Left forelimb (tissue), 1 donor: ENCODE data around the gene P2RY8.
A peak's percentile ranks its signal among the peaks of the same experiment; 100 is the strongest.

Experiments
- DNase-seq: peaks from one replicate; pipeline ENCODE4 v3.0.0-alpha.2; 2018; ENCODE audit warnings: low spot score

P2RY8 gene

DNA sequence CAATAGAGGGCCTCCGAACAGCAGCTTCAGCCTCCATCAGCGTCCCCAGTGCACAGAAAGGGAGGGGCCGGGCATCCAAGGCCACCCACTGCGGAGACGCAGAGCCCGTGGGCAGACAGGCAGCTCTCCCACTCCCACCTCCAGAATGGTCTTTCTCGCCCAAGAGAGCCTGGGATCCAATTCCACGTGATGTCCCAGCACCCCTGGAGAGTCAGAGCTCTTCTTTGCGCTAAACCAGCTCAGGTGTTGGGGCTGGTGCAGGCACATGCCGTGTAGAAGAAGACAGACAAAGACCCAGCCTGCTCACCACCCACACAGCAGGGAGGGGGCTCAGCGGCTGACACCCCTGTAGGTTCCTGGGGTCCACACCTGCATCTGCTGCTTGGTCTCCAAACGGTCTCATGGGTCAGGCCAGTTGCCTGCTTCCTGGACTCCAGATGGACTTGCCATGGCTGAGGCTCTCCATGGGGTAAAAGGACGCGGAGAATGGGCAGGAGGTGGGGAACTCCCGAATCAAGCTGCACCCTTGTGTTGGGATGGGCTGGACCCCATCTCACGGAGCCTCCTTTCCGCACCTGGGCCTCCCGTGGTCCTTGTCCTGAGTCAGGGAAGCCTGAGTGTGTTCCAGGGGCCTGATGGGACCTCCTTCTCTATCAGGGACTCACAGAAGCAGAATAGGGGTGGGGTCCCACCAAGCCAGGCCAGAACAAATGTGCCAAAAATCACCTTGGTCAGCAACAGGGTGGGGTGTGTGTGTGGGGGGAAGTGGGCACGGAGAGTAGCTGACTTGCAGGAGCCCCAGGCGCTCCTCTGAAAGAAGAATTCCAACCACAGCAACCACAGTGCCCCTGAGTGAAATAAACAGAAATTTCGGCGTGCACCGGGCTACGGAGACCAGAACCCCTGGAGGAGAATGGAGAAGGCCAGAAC is 72.7 kb downstream of the P2RY8 start:
- DNase-seq, result no peak

DNA sequence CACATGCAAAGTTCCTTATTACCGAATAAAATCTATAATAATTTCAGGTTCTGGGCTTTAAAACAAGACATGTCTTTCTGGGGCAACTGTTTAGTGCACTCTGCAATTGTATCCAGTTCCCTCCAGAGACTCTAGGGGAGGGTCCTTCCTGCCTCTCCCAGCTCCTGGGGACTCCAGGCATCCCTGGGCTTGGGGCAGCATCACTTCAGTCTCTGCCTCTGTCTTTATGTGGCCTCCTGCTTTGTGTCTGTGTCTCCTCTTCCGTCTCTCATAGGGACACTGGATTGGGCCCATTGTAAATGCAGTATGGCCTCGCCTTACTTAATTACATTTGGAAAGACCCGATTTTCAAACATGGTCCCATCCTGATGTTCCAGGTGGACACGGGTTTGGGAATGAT is 73.4 kb downstream of the P2RY8 start:
- DNase-seq, result no peak

DNA sequence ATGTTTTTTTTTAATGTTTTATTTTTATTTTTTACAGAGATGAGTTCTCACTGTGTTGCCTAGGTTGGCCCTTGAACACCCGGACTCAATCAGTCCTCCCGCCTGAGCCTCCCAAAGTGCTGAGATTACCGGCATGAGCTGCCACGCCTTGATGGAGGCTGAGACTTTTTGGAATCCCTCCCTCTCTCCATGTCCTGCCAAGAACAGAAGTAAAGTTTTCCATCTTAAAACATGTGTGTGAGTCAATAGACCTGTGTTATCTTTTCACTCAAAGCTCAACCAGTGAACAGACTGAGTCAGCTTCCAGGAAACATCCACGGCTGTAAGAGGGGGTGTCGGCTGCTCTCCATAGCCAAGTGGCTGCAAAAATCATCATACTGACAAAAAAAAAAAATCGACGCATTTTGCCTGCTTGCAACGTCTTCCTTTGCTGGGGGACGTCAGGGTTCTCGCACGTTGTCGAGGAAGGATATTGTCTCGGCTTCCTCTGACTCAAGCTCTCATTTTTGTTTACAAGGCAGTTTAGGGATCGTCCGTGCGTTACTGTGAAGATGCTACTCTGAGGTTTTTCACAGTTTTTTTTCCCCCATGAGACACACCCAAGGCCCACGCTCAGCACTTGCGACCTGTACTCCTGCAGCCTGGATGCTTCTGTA is 74.3 kb downstream of the P2RY8 start:
- no peak for DNase-seq

DNA sequence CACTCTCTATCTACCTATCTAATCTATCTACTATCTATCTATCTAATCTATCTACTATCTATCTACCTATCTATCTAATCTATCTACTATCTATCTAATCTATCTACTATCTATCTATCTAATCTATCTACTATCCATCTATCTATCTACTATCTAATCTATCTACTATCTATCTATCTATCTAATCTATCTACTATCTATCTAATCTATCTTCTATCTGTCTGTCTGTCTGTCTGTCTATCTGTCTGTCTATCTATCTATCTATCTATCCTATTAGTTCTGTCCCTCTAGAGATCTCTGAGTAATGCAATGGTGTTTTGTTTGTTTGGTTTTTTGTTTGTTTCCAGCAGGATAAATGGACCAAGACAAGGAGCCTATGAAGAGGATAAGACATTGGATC is 74.9 kb downstream of the P2RY8 start:
- DNase-seq, result no peak

DNA sequence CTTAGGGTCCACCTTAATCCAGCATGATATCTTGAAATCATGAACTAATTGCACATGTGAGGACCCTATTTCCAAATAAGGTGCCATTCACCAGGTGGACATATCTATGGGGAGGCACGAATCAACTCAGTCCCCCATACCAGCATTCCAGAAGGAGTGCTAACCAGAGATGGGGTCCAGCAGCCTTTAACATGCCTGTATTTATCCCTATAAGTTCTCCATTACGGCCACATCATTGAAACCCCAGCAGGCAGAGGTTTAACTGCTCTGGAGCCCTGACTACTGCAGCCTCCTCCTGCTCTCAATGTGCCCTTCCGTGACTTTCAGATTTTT is 81.1 kb downstream of the P2RY8 start:
- DNase-seq, result no peak

DNA sequence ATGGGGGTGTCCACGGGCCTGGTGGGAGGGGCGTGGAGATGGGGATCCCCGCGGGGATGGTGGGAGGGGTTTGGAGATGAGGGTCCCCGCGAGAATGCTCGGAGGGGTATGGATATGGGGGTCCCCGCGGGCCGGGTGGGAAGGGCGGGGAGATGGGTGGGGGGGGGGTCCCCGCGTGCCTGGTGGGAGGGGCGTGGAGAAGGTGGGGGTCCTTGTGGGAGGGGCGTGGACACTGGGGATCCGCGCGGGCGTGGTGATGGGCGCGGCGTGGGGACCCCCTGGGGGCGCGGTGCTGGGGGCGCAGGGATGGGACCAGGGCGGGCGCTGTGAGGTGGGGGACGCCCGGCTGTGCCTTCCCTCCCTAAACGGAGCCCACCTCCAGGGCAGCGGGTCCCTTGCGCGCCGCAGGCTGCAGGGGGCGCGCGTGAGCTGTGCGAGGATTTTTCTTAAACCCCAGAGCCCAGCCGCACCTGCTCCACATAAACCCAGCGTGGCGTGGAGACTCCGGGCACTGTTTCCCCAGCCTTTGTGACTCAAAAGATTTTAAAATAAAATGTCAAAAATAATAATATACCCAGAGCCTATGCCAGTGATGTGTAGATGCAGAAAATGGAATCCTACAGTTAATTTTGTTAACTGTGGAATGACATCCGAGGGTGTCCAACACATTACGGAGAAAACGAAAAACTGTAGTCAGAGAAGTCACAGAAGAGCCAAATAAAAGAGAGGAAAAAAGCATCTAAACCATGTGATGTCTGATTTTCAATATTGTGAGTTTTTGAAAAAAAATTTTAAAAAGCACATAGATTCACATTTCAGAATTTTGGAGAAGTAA is 82.8 kb downstream of the P2RY8 start:
- DNase-seq, result peak; percentile 89

DNA sequence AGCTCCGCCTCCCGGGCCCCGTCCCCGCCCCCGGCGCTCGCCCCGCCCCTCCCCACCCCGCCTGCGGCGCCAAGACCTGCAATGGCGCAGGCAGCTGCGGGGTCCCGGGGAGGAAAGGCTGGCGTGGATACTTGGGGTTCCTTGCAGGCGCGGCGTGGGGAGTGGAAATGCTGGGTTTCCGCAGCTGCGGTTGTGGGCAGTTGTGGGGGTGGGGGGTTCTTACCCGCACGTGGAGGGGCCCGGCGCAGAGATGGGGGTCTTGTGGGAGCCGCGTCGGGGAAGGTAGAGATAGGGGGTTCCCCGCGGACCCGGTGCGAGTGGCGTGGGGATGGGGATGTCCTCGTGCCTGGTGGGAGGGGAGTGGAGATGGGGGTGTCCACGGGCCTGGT is 83.6 kb downstream of the P2RY8 start:
- no peak for DNase-seq

DNA sequence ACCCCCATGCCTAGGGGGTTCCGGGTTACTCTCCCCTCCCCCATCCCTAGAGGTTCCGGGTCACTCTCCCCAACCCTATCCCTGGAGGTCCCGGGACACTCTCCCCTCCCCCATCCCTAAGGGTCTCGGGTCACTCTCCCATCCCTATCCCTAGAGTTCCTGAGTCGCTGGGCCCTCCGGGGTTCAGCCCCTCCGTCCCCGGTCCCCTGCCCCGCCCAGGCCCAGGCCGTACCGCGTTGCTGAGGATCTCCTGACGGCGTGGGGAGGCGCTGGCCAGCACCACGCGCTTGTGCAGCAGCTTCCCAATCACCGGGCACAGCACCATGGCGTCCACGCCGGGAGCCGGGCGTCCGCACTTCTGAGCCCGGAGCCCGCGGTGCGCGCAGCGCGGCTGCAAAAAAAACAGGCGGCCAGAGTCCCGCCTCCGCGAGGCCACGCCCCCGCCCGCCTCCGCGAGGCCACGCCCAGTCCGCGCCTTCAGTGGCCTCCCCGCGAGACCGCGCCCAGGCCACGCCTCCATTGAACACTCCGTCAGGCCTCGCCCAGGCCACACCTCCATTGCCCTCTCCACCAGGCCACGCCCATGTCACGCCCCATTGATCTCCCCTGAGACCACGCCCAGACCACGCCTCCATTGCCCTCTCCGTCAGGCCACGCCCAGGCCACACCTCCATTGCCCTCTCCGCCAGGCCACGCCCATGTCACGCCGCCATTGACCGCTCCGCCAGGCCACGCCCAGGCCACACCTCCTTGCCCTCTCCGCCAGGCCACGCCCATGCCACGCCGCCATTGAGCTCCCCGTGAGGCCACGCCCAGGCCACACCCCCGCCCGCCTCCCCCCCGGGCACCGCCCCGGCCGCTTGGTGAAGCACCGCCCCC is 84.2 kb downstream of the P2RY8 start, which contains the start of gene ASMTL:
Gene ASMTL, minus strand, starts transcription at position 394 of the 879 bp plus-strand sequence. Its CDS starts 69 bp downstream, at position 325.
- peak; percentile 100 for DNase-seq

DNA sequence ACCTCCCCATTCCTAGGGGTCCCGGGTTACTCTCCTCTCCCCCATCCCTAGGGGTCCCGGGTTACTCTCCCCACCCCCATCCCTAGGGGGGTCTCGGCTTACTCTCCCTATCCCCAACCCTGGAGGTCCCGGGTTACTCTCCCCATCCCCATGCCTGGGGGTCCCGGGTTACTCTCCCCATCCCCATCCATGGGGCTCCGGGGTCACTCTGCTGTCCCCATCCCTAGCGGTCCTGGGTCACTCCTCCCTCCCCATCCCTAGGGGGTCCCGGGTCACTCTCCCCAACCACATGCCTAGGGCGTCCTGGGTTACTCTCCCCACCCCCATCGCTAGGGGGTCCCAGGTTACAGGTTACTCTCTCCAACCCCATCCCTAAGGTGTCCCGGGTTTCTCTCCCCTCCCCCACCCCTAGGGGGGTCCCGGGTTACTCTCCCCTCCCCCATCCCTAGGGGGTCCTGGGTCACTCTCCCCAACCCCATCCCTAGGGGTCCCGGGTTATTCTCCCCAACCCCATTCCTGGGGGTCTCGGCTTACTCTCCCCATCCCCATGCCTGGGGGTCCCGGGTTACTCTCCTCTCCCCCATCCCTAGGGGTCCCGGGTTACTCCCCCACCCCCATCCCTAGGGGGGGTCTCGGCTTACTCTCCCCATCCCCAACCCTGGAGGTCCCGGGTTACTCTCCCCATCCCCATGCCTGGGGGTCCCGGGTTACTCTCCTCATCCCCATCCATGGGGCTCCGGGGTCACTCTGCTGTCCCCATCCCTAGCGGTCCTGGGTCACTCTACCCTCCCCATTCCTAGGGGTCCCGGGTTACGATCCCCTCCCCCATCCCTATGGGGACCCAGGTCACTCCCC is 85.1 kb downstream of the P2RY8 start:
- peak; percentile 63 for DNase-seq

DNA sequence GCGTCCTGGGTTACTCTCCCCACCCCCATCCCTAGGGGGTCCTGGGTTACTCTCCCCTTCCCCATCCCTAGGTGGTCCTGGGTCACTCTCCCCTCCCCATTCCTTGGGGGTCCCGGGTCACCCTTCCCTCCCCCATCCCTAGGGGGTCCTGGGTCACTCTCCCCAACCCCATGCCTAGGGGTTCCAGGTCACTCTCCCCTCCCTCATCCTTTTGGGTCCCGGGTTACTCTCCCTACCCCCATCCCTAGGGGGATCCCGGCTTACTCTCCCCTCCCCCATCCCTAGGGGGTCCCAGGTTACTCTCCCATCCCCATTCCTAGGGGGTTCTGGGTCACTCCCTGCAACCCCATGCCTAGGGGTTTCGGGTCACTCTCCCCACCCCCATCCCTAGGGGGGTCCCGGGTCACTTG is 85.7 kb downstream of the P2RY8 start:
- DNase-seq, result peak; percentile 65

DNA sequence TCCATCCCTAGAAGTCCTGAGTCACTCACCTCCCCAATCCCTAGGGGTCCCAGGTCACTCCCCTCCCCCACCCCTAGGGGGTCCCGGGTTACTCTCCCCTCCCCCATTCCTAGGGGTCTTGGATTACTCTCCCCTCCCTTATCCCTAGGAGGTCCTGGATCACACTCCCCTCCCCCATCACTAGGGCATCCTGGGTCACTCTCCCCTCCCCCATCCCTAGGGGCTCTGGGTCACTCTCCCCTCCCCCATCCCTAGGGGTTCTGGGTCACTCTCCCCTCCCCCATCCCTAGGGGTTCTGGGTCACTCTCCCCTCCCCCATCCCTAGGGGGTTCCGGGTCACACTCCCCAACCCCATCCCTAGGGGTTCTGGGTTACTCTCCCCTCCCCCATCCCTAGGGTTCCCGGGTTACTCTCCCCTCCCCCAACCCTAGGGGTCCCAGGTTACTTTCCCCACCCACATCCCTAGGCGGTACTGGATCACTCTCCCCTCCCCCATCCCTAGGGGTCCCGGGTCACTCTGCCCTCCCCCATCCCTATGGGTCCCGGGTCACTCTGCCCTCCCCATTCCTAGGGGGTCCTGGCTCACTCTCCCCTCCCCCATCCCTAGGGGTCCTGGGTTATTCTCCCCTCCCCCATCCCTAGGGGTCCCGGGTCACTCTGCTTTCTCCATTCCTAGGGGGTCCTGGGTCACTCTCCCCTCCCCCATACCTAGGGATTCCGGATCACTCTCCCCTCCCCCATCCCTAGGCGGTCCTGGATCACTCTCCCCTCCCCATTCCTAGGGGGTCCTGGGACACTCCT is 86.4 kb downstream of the P2RY8 start:
- DNase-seq, result peak; percentile 64

DNA sequence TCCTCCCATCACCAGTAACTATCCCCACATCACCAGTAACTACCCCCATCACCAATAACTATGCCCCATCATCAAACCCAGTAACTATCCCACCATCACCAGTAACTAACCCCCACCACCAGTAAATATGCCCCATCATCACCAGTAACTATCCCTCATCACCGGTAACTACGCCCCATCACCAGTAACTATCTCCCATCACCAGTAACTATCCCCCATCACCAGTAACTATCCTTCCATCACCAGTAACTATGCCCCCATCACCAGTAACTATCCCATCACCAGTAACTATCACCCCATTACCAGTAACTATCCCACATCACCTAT is 87.2 kb downstream of the P2RY8 start:
- DNase-seq, result peak; percentile 28

DNA sequence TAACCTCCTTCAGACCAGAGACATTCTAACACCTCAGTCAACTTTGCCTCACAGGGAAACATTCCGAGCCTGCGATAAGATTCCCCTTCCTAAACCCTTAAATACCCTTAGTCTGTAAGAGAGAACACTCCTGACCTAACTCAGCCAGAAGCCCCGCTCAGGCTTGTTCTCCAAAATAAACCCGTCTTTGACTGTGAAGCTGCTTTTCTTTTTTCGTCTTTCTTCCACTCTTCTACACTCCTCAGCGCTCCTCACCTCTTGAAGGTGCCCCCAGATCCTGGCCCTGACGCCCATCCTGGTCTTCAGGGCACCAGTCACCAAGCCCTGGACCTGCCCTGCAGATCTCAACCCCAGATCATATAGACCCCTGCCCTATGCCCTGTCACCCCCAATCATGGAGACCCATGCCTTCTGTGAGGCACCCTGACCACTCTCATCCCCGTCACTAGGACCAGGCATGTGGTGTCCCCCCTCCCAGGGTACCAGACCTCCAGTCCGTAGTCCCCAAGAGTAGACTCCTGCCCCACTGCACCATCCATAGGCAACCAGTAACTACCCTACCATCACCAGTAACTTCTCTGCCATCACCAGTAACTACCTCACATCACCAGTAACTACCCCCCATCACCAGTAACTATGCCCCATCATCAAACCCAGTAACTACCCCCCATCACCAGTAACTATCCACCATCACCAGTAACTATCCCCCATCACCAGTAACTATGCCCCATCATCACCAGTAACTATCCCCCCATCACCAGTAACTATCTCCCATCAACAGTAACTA is 87.8 kb downstream of the P2RY8 start:
- peak; percentile 50 for DNase-seq

DNA sequence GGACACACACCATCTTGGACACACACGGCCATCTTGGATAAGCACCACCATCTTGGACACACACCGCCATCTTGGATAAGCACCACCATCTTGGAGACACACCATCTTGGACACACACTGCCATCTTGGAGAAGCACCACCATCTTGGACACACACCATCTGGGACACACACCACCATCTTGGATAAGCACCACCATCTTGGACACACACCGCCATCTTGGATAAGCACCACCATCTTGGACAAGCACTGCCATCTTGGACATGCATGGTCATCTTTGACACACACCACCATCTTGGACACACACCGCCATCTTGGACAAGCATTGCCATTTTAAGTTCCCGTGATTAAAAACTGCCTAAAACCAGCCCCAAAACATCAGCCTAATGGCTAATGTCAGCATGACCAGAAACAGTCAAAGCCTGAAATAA is 88.4 kb downstream of the P2RY8 start:
- DNase-seq, result peak; percentile 52

DNA sequence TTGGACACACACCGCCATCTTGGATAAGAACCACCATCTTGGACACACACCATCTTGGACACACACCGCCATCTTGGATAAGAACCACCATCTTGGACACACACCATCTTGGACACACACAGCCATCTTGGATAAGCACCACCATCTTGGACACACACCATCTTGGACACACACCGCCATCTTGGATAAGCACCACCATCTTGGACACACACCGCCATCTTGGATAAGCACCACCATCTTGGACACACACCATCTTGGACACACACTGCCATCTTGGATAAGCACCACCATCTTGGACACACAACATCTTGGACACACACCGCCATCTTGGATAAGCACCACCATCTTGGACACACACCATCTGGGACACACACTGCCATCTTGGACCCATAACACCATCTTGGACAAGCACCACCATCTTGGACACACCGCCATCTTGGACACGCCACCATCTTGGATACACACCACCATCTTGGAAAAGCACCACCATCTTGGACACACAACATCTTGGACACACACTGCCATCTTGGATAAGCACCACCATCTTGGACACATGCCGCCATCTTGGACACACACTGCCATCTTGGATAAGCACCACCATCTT is 88.9 kb downstream of the P2RY8 start:
- DNase-seq, result peak; percentile 8

DNA sequence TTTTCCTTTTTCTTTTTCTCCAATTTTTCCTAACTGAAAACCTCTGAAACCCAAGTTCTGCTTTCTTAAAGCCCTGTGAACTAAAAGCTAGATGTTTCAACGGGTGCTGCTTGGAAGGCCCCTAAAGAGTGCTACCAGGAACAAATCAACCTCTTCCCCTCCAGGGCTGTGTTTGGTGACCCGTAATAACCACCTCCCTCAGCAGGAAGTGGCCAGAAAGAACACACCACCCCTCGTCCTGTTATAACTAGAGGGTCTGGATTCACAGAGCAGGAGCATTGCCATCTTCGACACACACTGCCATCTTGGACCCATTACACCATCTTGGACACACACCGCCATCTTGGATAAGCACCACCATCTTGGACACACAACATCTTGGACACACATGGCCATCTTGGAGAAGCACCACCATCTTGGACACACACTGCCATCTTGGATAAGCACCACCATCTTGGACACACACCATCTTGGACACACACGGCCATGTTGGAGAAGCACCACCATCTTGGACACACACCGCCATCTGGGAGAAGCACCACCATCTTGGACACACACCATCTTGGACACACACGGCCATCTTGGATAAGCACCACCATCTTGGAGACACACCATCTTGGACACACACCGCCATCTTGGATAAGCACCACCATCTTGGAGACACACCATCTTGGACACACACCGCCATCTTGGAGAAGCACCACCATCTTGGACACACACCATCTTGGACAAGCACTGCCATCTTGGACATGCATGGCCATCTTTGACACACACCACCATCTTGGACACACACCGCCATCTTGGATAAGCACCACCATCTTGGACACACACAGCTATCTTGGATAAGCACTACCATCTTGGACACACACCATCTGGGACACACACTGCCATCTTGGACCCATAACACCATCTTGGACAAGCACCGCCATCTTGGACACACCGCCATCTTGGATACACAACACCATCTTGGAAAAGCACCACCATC is 89.7 kb downstream of the P2RY8 start:
- peak; percentile 41 for DNase-seq
